ENCODE results near the gene HPX. TPM values are rescaled to one million over a fixed set of nuclear protein-coding genes. Genes with fewer than 3 reads are reported as not detected.

The HPX gene
- total and polyA plus RNA-seq, 2 of the 13 experiments (the other 11 are each of a cell fraction or from before 2014, with no cell fraction given) = 9.2 to 57.4 TPM

DNA sequence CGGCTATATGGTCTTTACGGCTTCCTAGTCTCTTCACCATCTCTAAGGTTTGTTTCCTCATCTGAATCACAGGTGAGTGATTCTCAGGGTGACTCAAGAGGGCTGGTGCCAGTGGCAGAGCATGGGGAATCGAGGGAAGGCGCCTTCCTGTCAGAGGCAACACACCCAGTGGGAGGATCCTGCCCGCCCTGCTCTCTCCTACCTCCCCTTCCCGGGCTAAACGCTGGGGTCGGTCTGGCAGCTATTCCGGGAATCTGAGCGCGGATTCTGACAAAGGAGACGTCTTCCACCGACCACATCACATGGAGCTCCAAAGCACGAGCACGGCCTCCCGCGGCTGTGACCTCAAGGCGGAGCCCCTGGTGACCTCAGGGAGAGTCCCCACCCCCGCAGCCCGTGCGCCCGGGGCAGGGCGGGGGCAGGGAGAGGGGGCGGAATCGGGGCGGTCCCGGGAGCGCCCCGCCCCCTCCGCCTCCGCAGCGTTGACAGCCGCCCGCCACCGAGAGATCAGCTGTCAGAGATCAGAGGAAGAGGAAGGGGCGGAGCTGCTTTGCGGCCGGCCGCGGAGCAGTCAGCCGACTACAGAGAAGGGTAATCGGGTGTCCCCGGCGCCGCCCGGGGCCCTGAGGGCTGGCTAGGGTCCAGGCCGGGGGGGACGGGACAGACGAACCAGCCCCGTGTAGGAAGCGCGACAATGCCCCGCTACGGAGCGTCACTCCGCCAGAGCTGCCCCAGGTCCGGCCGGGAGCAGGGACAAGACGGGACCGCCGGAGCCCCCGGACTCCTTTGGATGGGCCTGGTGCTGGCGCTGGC is 50.7 kb downstream of the HPX start, which contains the start of gene SMPD1 (continued):
- TF ChIP-seq NR2F6 (IDR thresholded peaks at IDR 0.05) (peak; percentile 78), NR2F6 (CRISPR knock-in tag; IDR thresholded peaks at IDR 0.05) (peak; percentile 91), ZNF549 (CRISPR knock-in tag; IDR thresholded peaks at IDR 0.05) (no peak), ZNF558 (CRISPR knock-in tag; IDR thresholded peaks at IDR 0.05; ENCODE audit: borderline replicate concordance) (no peak), ZNF550 (CRISPR knock-in tag; IDR thresholded peaks at IDR 0.05; ENCODE audit: borderline replicate concordance) (no peak), ZNF768 (CRISPR knock-in tag; IDR thresholded peaks at IDR 0.05) (peak; percentile 22; the same call in 1 of the 2 replicates), RBFOX2 (IDR thresholded peaks at IDR 0.05; ENCODE audit: low read depth, low read length) (peak; percentile 68), RAD51 (IDR thresholded peaks at IDR 0.05; ENCODE audit: borderline replicate concordance) (no peak), ERF (CRISPR knock-in tag; IDR thresholded peaks at IDR 0.05) (peak; percentile 48; the same call in 1 of the 2 replicates), ASH2L (IDR thresholded peaks at IDR 0.05; ENCODE audit: insufficient read length, low read depth, low read length) (peak; percentile 44), ZBTB42 (CRISPR knock-in tag; IDR thresholded peaks at IDR 0.05) (peak; percentile 50; the same call in 1 of the 2 replicates), ZFP91 (CRISPR knock-in tag; IDR thresholded peaks at IDR 0.05; ENCODE audit: borderline replicate concordance) (peak; percentile 63; the same call in 1 of the 2 replicates), HIVEP1 (CRISPR knock-in tag; IDR thresholded peaks at IDR 0.05) (peak; percentile 40; the same call in 1 of the 2 replicates), ZNF451 (CRISPR knock-in tag; IDR thresholded peaks at IDR 0.05) (no peak), NFYC (CRISPR knock-in tag; IDR thresholded peaks at IDR 0.05) (peak; percentile 17; the same call in 1 of the 2 replicates), ZNF746 (CRISPR knock-in tag; IDR thresholded peaks at IDR 0.05) (peak; percentile 60; the same call in 1 of the 2 replicates), IRX3 (CRISPR knock-in tag; IDR thresholded peaks at IDR 0.05; ENCODE audit: borderline replicate concordance, low read depth) (0 out of 2 replicates have a peak, but pooled peaks have one; percentile 18), ZNF616 (CRISPR knock-in tag; IDR thresholded peaks at IDR 0.05; ENCODE audit: low read depth) (0 out of 2 replicates have a peak, but pooled peaks have one; percentile 44), NR2F2 (IDR thresholded peaks at IDR 0.05; ENCODE audit: borderline replicate concordance, low read depth) (no peak), BCL6 (CRISPR knock-in tag; IDR thresholded peaks at IDR 0.05) (0 out of 2 replicates have a peak, but pooled peaks have one; percentile 26), ZNF672 (CRISPR knock-in tag; IDR thresholded peaks at IDR 0.05) (no peak), POGZ (CRISPR knock-in tag; IDR thresholded peaks at IDR 0.05) (peak; percentile 35; the same call in 1 of the 2 replicates), ESRRA (CRISPR knock-in tag; IDR thresholded peaks at IDR 0.05; ENCODE audit: low read depth) (0 out of 2 replicates have a peak, but pooled peaks have one; percentile 36), ELF4 (CRISPR knock-in tag; IDR thresholded peaks at IDR 0.05; ENCODE audit: borderline replicate concordance) (no peak)
- TF ChIP-seq, protein P1, sequence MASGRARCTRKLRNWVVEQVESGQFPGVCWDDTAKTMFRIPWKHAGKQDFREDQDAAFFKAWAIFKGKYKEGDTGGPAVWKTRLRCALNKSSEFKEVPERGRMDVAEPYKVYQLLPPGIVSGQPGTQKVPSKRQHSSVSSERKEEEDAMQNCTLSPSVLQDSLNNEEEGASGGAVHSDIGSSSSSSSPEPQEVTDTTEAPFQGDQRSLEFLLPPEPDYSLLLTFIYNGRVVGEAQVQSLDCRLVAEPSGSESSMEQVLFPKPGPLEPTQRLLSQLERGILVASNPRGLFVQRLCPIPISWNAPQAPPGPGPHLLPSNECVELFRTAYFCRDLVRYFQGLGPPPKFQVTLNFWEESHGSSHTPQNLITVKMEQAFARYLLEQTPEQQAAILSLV (CRISPR knock-in tag; IDR thresholded peaks at IDR 0.05; ENCODE audit: borderline replicate concordance) = peak; percentile 15; the same call in 1 of the 2 replicates
- TF ChIP-seq, protein P2, sequence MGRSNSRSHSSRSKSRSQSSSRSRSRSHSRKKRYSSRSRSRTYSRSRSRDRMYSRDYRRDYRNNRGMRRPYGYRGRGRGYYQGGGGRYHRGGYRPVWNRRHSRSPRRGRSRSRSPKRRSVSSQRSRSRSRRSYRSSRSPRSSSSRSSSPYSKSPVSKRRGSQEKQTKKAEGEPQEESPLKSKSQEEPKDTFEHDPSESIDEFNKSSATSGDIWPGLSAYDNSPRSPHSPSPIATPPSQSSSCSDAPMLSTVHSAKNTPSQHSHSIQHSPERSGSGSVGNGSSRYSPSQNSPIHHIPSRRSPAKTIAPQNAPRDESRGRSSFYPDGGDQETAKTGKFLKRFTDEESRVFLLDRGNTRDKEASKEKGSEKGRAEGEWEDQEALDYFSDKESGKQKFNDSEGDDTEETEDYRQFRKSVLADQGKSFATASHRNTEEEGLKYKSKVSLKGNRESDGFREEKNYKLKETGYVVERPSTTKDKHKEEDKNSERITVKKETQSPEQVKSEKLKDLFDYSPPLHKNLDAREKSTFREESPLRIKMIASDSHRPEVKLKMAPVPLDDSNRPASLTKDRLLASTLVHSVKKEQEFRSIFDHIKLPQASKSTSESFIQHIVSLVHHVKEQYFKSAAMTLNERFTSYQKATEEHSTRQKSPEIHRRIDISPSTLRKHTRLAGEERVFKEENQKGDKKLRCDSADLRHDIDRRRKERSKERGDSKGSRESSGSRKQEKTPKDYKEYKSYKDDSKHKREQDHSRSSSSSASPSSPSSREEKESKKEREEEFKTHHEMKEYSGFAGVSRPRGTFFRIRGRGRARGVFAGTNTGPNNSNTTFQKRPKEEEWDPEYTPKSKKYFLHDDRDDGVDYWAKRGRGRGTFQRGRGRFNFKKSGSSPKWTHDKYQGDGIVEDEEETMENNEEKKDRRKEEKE (IDR thresholded peaks at IDR 0.05) = no peak

All from HepG2 (cell line).